Daoy (cell line): ENCODE measurements around the gene ENTPD2. TPM values are rescaled to one million over a fixed set of nuclear protein-coding genes. Genes with fewer than 3 reads are reported as not detected.
"Not testable (repeated sequence)": the region's sequence is repeated elsewhere in the genome, so short reads cannot be mapped to it uniquely, and the experiment has no call there.

Experiments used
- DNase-seq: peaks from one replicate; pipeline ENCODE4 v3.0.0-alpha.2; 2015; ENCODE audit warnings: low read depth
- total RNA-seq: library from RNA; depleted of rRNA; stranded (reverse); fragments of >200 nt; shearing (Covaris generic); gene quantifications from 2 replicates; pipeline ENCODE4 v1.2.3, GENCODE V29; 2014

ENTPD2 gene
- total RNA-seq, 1 experiment from 2014 or later: not detected

GRCh38 chr9:137015976-137016375 lies 37.9 kb downstream of the ENTPD2 start:
- DNase-seq: no peak

DNA sequence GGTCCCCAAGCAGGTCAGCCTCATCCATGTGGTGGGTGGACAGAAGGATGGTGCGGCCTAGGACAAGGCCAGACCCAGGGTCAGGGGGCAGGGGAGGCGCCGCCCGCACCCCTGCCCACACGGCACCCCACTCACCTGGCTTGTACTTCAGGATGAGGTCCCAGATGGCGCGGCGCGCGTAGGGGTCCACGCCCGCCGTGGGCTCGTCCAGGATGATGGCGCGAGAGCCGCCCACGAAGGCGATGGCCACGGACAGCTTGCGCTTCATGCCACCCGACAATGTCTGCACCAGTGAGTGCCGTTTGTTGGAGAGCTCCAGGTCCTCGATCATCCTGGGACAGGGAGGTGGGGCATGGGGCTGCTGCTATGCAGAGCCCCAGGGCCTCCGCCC lies 38.3 kb downstream of the ENTPD2 start:
- DNase-seq: no peak

GRCh38 chr9:137014776-137015539 lies 38.9 kb downstream of the ENTPD2 start:
- DNase-seq: no peak

- DNase-seq: no peak
Measured at GRCh38 chr9:137014166-137014565, 39.7 kb downstream of the ENTPD2 start.

GRCh38 chr9:137013571-137013940 lies 40.3 kb downstream of the ENTPD2 start:
- no peak for DNase-seq

- no peak for DNase-seq
Measured at GRCh38 chr9:137012694-137013570, 40.9 kb downstream of the ENTPD2 start.

DNA sequence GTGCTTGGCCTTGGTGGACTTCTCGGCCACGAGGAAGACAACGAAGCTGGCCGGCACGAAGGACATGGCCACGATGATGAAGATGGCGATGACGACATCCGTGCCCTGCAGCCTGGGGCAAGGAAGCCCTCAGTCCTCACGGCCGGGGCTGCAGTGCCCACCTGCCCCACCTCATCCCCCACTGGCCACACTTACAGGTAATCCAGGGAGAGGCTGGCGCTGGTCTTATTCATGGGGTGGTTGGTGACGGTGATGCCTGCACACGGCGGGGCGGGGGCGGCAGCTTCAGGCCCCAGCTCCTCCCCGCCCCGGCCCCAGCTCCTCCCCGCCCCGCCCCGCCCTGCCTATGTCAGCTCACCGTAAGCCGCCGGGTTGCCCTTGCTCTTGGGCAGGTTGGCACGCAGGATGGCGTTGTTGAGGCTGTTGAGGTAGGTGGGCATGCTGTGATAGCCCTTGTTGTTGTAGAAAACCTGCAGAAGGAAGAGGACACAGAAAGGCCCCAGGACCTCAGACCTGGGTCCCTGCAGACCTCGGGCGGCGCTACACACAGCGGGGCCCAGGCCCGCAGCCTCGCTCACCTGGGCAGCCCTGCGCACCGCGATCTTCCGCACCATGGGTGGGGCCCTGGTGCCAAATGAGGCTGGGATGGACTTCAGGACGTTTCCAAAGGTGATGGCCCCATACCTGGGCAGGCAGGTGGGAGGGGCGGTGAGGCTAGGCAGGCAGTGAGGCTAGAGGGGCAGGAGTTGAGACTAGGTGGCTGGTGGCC lies 41.8 kb downstream of the ENTPD2 start:
- no peak for DNase-seq

GRCh38 chr9:137011156-137011555 lies 42.7 kb downstream of the ENTPD2 start:
- no peak for DNase-seq

DNA sequence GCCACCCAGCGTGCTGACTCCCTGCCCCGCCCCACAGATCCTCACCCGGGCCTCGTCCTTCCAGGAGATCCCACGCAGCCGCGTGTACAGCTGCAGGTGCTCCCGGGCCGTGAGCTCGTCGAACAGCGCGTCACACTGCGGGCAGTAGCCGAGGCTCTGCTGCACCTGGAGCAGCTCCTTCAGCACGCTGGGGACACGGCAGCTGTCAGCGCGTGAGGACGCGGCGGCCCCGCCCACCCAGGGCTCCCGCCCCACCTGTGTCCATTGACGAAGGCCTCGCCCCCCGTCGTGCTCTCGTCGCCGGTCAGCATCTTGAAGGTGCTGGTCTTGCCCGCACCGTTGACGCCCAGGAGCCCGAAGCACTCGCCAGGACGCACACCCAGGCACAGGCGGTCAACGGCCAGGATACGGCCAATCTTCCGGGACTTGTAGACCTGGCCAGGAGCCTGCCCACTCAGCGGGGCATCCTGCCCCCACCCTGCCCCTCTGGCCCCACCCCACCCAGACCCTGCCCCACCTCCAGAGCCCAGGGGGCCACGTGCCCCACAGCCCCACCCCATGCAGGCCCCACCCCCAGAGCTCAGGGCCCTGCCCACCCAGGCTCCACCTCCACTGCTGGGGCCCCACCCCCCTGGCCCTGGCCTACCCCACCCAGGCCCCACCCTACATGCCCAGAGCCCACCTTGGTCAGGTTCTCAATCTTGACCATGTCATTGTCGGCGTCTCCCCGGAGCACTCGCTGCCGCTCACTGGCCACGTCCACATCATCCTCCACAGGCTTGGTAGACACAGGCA lies 43.7 kb downstream of the ENTPD2 start:
- no peak for DNase-seq

DNA sequence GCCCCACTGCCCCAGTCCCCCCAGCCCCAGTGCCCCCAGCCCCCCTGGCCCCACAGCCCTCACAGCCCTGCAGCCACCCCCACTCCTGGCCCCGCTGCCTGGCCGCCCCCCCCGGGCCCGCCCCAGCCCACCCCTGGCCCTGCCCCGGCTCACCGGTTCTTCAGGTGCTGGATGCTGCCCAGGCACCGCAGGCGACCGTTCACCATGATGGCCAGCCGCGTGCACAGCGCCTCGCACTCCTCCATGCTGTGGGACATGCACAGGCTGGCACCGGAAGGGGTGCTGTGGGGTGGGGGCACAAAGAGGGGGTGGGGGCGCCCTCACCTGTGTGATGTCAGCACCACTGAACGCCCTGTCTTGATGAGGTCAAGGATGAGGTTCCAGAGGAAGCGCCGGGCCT lies 44.6 kb downstream of the ENTPD2 start:
- no peak for DNase-seq

DNA sequence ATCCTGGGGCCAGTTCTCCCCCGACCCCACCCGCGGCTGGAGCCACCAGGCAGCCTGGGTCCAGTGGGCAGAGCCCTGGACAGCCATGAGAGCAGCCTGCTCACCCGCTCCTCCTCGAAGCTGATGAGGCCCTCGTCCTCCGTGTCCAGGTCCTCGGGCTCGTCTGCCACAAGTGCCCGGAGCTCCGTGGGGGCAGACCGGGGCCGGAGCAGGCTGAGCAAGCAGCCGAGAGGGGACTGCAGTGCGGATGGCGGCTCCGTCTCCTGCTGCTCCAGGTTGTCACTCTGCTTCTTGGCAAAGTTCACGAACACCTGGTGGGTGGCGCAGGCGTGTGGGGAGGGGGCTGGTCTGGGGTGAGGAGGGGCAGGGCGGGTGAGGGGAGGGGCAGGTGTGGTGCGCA lies 45.5 kb downstream of the ENTPD2 start:
- DNase-seq: no peak

- DNase-seq: no peak
Measured at GRCh38 chr9:137007816-137008270, 46.0 kb downstream of the ENTPD2 start.

GRCh38 chr9:137007108-137007815 lies 46.6 kb downstream of the ENTPD2 start:
- no peak for DNase-seq

DNA sequence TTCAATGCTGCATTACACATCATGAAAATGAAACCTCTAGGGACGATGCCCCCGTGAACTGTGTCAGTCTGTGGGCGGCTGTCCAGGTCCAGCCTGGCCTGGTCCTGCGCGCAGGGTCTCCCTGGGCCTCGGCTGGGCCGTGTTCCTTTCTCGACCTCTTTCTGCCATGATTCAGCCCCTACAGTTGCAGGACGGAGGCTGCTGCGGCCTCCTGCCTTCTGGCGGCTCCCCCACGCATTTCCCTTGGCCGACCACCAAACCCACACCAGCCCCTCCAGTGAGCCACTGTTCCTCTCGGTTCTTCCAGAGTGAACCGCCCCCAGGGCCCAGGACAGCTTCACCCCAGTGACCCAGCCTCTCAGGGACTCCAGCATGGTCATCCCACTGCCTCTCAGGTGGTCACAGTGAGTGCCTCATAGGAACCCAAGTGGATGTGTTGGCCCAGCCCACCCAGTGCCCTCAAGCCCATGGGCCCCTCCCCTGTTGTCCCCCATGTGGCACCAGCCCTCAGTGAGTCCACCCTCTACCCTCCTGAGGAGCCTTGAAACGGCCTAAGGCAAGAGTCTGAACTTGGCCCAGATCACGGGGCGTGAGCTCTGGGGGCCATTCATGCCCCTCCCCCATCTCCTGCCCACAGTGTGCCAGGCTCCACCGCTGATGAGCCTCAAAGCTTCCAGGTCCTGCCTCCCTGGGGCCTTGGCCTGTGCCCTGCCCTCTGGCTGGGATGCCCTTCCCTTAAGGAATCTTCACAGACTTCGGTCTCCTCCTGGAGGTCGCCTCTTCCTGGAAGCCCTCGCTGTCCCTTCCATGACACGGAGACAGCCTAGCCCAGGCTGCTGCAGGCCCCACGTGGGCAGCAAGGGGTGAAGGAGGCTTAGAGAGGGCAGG lies 47.5 kb downstream of the ENTPD2 start:
- DNase-seq: no peak

DNA sequence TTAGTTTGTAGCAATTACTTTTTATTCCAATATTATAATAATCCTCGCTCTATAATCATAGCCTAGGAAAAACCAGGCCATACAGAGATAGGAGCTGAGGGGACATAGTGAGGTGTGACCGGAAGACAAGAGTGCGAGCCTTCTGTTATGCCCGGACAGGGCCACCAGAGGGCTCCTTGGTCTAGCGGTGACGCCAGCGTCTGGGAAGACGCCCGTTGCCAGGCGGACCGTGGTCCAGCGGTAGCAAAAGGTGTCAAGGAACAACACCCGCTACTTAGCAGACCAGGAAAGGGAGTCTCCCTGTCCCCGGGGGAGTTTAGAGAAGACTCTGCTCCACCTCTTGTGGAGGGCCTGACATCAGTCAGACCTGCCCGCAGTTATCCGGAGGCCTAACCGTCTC lies 49.6 kb downstream of the ENTPD2 start:
- DNase-seq: not testable (repeated sequence)

DNA sequence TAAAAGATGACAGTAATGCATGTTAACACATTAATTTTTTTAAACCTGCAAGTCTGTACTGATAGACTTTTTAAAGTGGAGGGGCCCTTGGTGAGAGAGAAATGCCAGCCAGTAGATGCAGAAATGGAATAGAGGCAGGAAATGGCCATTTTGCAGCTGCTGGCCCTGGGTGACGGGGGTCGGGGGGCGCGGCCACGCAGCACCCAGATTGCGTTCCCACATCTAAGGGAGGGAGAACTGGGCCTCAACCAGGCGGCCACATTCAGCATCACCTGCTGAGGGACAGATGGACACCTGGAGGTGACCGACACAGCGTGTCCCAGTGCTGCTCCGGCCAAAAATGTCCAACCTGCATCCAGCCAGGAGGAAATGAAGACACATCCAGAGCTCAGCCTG lies 51.2 kb downstream of the ENTPD2 start:
- no peak for DNase-seq

GRCh38 chr9:137001857-137002645 lies 51.8 kb downstream of the ENTPD2 start:
- DNase-seq: no peak

DNA sequence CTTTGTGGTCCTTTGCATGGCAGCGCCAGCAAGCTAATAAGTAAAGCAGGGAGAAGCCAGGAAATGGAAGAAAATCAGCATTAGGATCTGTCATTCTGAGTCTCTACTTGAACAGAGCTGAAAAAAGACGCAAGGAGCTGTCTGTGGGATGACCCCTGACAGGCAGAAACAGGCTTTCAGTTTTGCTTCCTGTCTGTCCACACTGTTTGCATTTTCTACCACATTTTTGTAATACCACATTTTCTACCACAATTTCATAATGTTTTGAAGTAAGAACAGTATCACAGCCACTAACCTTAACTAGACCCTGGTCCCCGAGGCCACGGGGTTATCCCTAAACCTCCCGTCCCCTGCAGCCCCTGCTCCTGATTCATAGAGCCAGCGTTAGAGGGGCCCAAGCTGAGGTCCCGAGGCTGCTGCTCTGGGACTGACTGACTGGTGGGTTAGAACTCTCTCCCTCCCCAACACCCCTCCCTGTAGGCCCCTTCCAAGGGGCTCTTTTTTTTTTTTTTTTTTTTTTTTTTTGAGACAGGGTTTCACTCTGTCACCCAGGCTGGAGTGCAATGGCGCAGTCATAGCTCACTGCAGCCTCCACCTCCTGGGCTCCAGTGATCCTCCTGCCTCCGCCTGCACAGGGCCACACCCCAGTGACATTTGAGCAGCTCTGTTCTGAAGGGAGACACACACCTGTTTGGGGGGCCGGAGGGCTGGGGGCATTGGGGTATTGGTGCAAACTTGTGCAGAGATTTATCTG lies 53.5 kb downstream of the ENTPD2 start:
- DNase-seq: no peak
